Osteoblast (primary cell): ENCODE data around the gene ZBTB21. TPM values are rescaled to one million over a fixed set of nuclear protein-coding genes. Genes with fewer than 3 reads are reported as not detected.

Experiments used
- DNase-seq: peaks from one replicate; pipeline ENCODE4 v3.0.0; 2011; ENCODE audit warnings: low spot score, mixed read lengths; ENCODE audit not compliant: insufficient read length; ENCODE audit errors: missing footprints
- H2AFZ ChIP-seq: 2 replicates; pipeline ENCODE4 v1.6.0; 2011; ENCODE audit warnings: mild to moderate bottlenecking, low read length
- H3K27ac ChIP-seq: 2 replicates; pipeline ENCODE4 v1.5.1; 2011; ENCODE audit warnings: mild to moderate bottlenecking, low read depth, low read length, moderate library complexity
- H3K27me3 ChIP-seq: 2 replicates; pipeline ENCODE4 v1.6.0; 2012; ENCODE audit warnings: mild to moderate bottlenecking, control low read depth, inconsistent platforms, low read length, moderate library complexity; ENCODE audit not compliant: insufficient read depth
- H3K36me3 ChIP-seq: 2 replicates; pipeline ENCODE4 v1.5.1; 2011; ENCODE audit warnings: mild to moderate bottlenecking, low read length, control low read depth, moderate library complexity; ENCODE audit not compliant: insufficient read depth
- H3K4me1 ChIP-seq: 2 replicates; pipeline ENCODE4 v1.5.1; 2011; ENCODE audit warnings: mild to moderate bottlenecking, low read length, control low read depth, moderate library complexity; ENCODE audit not compliant: insufficient read depth
- H3K4me2 ChIP-seq: 2 replicates; pipeline ENCODE4 v1.6.0; 2011; ENCODE audit warnings: mild to moderate bottlenecking, low read length; ENCODE audit not compliant: insufficient read depth
- H3K4me3 ChIP-seq: fragments of 200-600 bp; sonication (generic); 3 replicates; pipeline ENCODE4 v1.5.1; 2012; ENCODE audit warnings: mild to moderate bottlenecking, low read length, inconsistent platforms; ENCODE audit not compliant: insufficient read depth
- H3K79me2 ChIP-seq: 2 replicates; pipeline ENCODE4 v1.6.0; 2012; ENCODE audit warnings: mild to moderate bottlenecking, low read length, control low read depth, inconsistent platforms; ENCODE audit not compliant: insufficient read depth
- H3K9me3 ChIP-seq: 2 replicates; pipeline ENCODE4 v1.5.1; 2011; ENCODE audit warnings: low read depth, low read length, control low read depth
- H4K20me1 ChIP-seq: 2 replicates; pipeline ENCODE4 v1.6.0; 2012; ENCODE audit warnings: mild to moderate bottlenecking, low read length, control low read depth; ENCODE audit not compliant: insufficient read depth
- CTCF ChIP-seq: IDR thresholded peaks from 2 replicates; pipeline ENCODE4 v1.5.1; 2011; ENCODE audit warnings: mild to moderate bottlenecking, low read depth, low read length, moderate library complexity; ENCODE audit errors: extremely low read depth
- total RNA-seq: library from RNA; depleted of rRNA; stranded (reverse); fragments of >200 nt; gene quantifications from 2 replicates; pipeline ENCODE4 v1.2.3, GENCODE V29; 2012

The ZBTB21 gene
- total RNA-seq, 1 donor = 12.7 TPM

DNA sequence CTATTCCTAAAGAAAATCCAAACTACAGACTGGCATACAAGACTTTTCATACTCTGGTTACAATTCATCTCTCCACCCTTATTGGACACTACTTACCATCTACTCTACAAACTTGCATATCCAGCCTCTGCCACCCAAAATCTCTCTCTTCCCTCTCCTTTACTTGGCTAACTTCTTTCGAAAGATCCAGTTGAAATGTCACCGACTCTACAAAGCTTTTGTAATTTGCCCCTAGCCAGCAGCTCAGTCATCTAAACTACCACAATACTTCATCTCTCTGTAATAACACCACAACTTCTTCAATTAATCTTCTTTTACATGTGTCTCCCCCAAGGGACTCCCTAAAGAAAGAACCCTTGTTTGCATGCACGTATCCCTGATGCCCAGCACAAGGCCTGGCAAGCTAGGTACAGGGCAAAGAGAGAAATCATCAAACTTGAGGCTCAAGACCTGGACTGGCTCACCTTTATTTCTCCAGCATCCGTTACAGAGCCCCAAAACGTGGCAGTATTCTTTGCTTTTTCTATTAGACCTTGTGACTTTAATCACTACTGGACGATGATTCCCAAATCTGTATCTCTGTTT lies 2.7 kb downstream of the ZBTB21 start:
- Histone ChIP-seq H3K27ac (peak overlapping the region; percentile 99), H3K36me3 (peaks cover 8% of the 10 kb centered on the region), H3K4me3 (no peak overlapping the region), H3K9me3 (no peaks in the 10 kb centered on the region), H4K20me1 (no peaks in the 10 kb centered on the region), H3K4me1 (peaks cover 16% of the 10 kb centered on the region), H3K79me2 (peaks cover 51% of the 10 kb centered on the region), H3K27me3 (no peaks in the 10 kb centered on the region), H2AFZ (no peak overlapping the region), H3K4me2 (no peak overlapping the region)
- TF ChIP-seq CTCF = no peak
- no peak for DNase-seq

GRCh38 chr21:42006765-42007164 lies 3.4 kb downstream of the ZBTB21 start:
- H3K79me2 ChIP-seq = peaks cover 53% of the 10 kb centered on the region
- no peaks in the 10 kb centered on the region for H3K9me3 ChIP-seq

GRCh38 chr21:42004406-42005199 lies 5.6 kb downstream of the ZBTB21 start:
- peaks cover 74% of the 10 kb centered on the region for H3K79me2 ChIP-seq
- peak overlapping the region; percentile 25 for H3K27ac ChIP-seq
- H3K4me2 ChIP-seq = no peak overlapping the region
- no peaks in the 10 kb centered on the region for H4K20me1 ChIP-seq
- peaks cover 24% of the 10 kb centered on the region for H3K4me1 ChIP-seq
- DNase-seq = no peak
- no peaks in the 10 kb centered on the region for H3K27me3 ChIP-seq
- H3K4me3 ChIP-seq = no peak overlapping the region
- H3K36me3 ChIP-seq = peaks cover 24% of the 10 kb centered on the region
- no peaks in the 10 kb centered on the region for H3K9me3 ChIP-seq
- no peak overlapping the region for H2AFZ ChIP-seq
- TF ChIP-seq CTCF = no peak

More at GRCh38 chr21:42006765-42007164, 3.4 kb downstream of the ZBTB21 start:
- Histone ChIP-seq H3K36me3 (peaks cover 8% of the 10 kb centered on the region), H3K4me3 (no peak overlapping the region), H3K4me1 (peaks cover 22% of the 10 kb centered on the region), H3K27ac (no peak overlapping the region), H3K4me2 (no peak overlapping the region), H3K27me3 (no peaks in the 10 kb centered on the region), H4K20me1 (no peaks in the 10 kb centered on the region), H2AFZ (no peak overlapping the region)
- no peak for DNase-seq
- no peak for TF ChIP-seq CTCF

DNA sequence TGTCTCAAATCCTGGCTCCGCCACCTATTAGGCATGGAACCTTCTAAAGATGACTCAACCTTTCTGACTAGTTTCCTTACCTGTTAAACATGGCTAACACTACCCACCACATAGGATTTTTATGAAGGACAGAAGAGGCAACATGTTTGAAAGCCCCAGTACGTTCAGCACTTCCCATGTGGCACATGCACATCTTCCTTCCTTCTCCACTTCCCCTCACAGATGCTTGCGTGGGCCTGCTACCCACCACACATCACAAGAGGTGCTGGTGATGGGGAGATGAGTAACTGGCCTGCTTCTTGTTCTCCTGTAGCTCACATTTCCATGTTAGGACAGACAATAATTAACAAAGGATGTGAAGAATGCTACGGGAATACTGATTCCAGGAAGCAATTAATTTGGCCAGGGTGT lies 7.1 kb downstream of the ZBTB21 start:
- peak overlapping the region; percentile 95 for H3K27ac ChIP-seq
- H2AFZ ChIP-seq = no peak overlapping the region
- peaks cover 19% of the 10 kb centered on the region for H3K4me1 ChIP-seq
- no peaks in the 10 kb centered on the region for H3K9me3 ChIP-seq
- TF ChIP-seq CTCF = no peak
- no peaks in the 10 kb centered on the region for H4K20me1 ChIP-seq
- H3K36me3 ChIP-seq = peaks cover 24% of the 10 kb centered on the region
- H3K27me3 ChIP-seq = no peaks in the 10 kb centered on the region
- H3K4me2 ChIP-seq = peak overlapping the region; percentile 35
- peaks cover 69% of the 10 kb centered on the region for H3K79me2 ChIP-seq
- no peak overlapping the region for H3K4me3 ChIP-seq
- DNase-seq = peak; percentile 21
